ENCODE measurements around the gene TMEM171.

Gene TMEM171

DNA sequence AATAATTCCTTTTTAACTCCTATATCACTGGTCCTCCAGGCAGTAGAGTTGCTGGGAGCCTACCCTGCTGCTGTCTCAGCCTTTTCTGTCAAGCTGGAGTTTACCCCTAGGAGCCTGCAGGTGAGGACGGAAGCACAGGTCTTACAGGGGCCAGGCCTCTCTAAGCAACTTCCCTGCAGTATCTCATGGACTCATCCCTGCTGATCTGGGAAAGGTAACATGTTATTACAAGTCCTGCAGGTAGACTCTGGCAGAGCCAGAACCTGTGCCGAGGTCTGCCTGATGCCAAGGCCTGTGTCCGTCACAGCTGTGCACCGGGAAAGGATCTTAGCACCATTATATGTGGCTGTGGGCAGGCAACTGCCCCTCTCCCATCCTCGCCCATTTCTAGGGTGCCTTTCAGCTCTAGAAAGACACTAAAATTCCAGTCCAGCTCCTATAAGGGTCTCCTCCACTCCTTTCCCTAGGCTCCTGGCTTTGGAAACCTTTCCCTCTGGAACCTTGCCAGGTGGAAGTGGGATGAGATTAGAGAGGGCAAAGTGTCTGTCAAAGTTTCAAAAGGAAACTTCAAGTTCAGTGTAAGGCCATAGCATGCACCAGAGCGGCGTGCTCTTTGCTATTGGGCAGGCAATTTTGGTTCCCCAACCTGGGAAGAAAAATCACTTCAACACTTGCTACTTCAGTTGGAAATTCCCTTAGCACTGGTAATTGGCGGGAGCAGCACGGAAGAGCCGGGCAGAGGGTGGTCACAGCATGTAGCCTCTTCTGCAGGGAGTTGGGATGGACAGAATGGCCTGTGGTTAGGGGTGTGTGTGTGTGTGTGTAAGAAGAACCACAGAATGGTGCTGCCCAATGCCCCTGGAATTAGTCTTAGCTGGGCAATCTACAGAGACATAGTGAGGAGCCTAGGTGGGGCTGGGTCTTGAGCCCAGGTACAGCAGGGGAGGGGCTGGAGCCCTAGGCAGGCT, 17.5 kb downstream of the TMEM171 start:
- H3K9me3 ChIP-seq (replicated peaks; ENCODE audit: low read length): no peaks in the 10 kb centered on the region
- H3K27me3 ChIP-seq (ENCODE audit: control insufficient read depth, insufficient read depth, low read length): no peaks in the 10 kb centered on the region
- no peaks in the 10 kb centered on the region for H3K36me3 ChIP-seq (ENCODE audit: insufficient read depth, low read length)
- H3K4me2 ChIP-seq (ENCODE audit: low read length): no peak overlapping the region
- H3K4me3 ChIP-seq (ENCODE audit: low read length): no peak overlapping the region
- H3K9ac ChIP-seq (ENCODE audit: low read depth, low read length): no peak overlapping the region
- peaks cover 9% of the 10 kb centered on the region for H3K4me1 ChIP-seq (ENCODE audit: control insufficient read depth, insufficient read depth, low read length)

DNA sequence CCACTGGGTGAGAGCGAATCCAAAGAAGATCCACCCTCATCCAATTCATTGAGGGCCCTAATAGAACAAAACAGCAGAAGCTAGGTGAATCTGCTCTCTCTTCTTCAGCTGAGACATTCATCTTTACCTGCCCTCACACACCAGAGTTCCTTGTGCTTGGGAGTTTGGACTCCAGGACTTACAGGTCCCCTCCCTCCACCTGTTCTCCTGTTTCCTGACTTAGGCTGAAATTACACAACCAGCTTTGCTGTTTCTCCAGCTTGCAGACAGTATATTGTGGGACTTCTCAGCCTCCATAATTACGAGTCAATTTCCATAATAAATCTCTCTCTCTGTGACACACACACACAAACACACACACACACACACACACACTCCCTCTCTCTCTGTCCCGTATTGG, 19.1 kb downstream of the TMEM171 start:
- H3K9ac ChIP-seq (ENCODE audit: low read depth, low read length): no peak overlapping the region
- H3K36me3 ChIP-seq (ENCODE audit: insufficient read depth, low read length): no peaks in the 10 kb centered on the region
- H3K9me3 ChIP-seq (replicated peaks; ENCODE audit: low read length): no peaks in the 10 kb centered on the region
- H3K4me2 ChIP-seq (ENCODE audit: low read length): no peak overlapping the region
- H3K4me1 ChIP-seq (ENCODE audit: control insufficient read depth, insufficient read depth, low read length): peaks cover 9% of the 10 kb centered on the region
- no peak overlapping the region for H3K4me3 ChIP-seq (ENCODE audit: low read length)
- H3K27me3 ChIP-seq (ENCODE audit: control insufficient read depth, insufficient read depth, low read length): no peaks in the 10 kb centered on the region

DNA sequence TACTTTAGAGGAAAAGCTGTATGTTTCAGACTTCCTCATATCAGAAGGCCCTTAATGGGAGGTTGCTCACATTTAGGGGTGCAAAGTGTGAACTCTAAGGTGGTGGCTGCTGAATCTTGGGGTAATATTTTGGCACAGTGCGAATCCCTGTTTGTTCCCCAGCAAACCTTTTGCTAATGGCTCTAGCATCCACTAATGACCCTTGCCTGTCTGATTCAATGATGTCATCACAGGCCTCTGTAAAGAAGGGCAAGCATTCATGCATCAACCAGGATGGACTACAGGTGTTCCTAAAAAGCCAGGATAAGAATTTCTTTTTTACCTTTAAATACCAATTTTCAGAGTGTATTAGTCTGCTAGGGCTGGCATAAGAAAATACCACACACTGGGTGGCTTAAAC, 20.4 kb downstream of the TMEM171 start:
- Histone ChIP-seq H3K27me3 (ENCODE audit: control insufficient read depth, insufficient read depth, low read length) (no peaks in the 10 kb centered on the region), H3K9me3 (replicated peaks; ENCODE audit: low read length) (no peaks in the 10 kb centered on the region)

DNA sequence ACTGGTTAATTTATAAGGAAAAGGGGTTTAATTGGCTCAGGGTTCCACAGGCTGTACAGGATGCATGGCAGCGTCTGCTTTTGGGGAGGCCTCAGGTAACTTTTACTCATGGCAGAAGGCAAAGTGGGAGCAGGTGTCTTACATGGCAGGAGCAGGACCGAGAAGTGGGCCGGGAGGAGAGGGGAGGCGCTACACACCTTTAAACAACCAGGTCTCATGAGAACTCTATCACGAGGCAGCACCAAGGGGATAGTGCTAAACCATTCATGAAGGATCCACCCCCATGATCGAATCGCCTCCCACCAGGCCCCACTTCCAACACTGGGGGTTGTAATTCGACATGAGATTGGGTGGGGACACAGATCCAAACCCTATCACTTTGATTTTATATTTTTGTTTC, 21.7 kb downstream of the TMEM171 start:
- no peak overlapping the region for H3K9ac ChIP-seq (ENCODE audit: low read depth, low read length)
- no peaks in the 10 kb centered on the region for H3K4me1 ChIP-seq (ENCODE audit: control insufficient read depth, insufficient read depth, low read length)
- H3K4me3 ChIP-seq (ENCODE audit: low read length): no peak overlapping the region
- no peaks in the 10 kb centered on the region for H3K9me3 ChIP-seq (replicated peaks; ENCODE audit: low read length)
- no peak overlapping the region for H3K4me2 ChIP-seq (ENCODE audit: low read length)
- no peaks in the 10 kb centered on the region for H3K36me3 ChIP-seq (ENCODE audit: insufficient read depth, low read length)
- peaks cover 2% of the 10 kb centered on the region for H3K27me3 ChIP-seq (ENCODE audit: control insufficient read depth, insufficient read depth, low read length)

More for the DNA sequence above, 20.4 kb downstream of the TMEM171 start:
- Histone ChIP-seq H3K4me2 (ENCODE audit: low read length) (no peak overlapping the region), H3K36me3 (ENCODE audit: insufficient read depth, low read length) (no peaks in the 10 kb centered on the region), H3K9ac (ENCODE audit: low read depth, low read length) (no peak overlapping the region), H3K4me1 (ENCODE audit: control insufficient read depth, insufficient read depth, low read length) (peaks cover 8% of the 10 kb centered on the region), H3K4me3 (ENCODE audit: low read length) (no peak overlapping the region)

DNA sequence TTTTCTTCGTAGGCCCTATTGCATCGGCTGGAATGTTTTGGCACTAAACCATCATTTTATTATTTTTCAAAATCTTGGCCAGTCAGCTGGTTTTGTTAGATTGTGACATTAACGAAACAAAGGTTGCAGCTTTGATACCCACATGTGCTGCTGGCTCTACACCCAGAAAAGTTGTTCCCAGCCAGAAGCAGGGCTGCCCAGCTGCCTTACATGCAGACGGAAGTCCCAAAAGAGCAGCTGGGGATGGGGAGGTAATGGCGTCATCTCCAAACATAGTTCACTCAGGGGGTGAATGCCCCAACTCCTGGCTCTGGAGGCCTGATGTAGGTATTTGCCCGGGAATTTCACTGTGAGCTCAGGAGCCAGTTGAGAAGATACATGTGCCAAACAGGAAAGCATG, 23.3 kb downstream of the TMEM171 start:
- Histone ChIP-seq H3K9ac (ENCODE audit: low read depth, low read length) (no peak overlapping the region), H3K9me3 (replicated peaks; ENCODE audit: low read length) (no peaks in the 10 kb centered on the region), H3K36me3 (ENCODE audit: insufficient read depth, low read length) (no peaks in the 10 kb centered on the region), H3K4me1 (ENCODE audit: control insufficient read depth, insufficient read depth, low read length) (no peaks in the 10 kb centered on the region), H3K4me3 (ENCODE audit: low read length) (no peak overlapping the region), H3K4me2 (ENCODE audit: low read length) (no peak overlapping the region), H3K27me3 (ENCODE audit: control insufficient read depth, insufficient read depth, low read length) (peaks cover 2% of the 10 kb centered on the region)

DNA sequence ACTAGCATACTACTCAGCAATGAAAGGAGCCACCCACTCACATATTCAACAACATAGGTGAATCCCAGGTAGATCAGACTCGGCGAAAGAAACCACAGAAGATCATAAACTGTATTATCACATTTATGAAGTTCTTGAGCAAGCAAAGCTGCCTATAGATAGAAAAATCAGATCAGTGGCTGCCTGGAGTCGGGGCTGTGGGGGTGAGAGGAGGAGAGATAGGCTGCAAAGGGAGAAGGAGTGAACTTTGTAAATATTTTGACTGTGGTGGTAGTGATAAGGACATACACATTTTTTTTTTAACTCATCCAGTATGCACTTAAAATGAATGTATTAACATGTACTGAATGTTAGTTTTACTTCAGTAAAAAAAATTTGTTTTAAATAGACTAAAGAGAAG, 29.2 kb downstream of the TMEM171 start:
- H3K9ac ChIP-seq (ENCODE audit: low read depth, low read length): no peak overlapping the region
- H3K27me3 ChIP-seq (ENCODE audit: control insufficient read depth, insufficient read depth, low read length): peaks cover 7% of the 10 kb centered on the region

DNA sequence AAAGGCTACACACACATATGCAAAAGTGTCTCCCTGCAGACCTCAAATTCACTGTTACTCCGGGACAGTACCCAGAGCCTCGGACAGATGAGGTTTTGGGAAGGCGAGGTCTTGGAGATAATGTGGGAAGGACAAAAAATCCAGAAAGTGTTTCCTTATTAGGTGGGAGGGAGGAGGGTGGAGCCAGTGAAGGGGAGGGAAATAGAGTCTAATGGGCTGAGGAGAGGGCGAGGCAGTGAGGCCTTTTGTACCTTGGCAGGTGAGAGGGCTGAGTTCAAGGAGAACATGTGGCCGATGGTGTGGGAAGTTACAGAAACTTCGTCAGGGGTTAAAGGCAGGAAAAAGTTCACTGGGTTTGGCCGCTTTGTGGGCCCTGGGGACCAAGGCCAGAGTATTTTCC, 30.5 kb downstream of the TMEM171 start:
- H3K4me2 ChIP-seq (ENCODE audit: low read length): no peak overlapping the region
- H3K9ac ChIP-seq (ENCODE audit: low read depth, low read length): no peak overlapping the region
- no peaks in the 10 kb centered on the region for H3K36me3 ChIP-seq (ENCODE audit: insufficient read depth, low read length)
- H3K9me3 ChIP-seq (replicated peaks; ENCODE audit: low read length): no peaks in the 10 kb centered on the region
- H3K4me1 ChIP-seq (ENCODE audit: control insufficient read depth, insufficient read depth, low read length): peaks cover 6% of the 10 kb centered on the region
- H3K4me3 ChIP-seq (ENCODE audit: low read length): no peak overlapping the region
- peaks cover 13% of the 10 kb centered on the region for H3K27me3 ChIP-seq (ENCODE audit: control insufficient read depth, insufficient read depth, low read length)

More for the DNA sequence above, 29.2 kb downstream of the TMEM171 start:
- H3K4me3 ChIP-seq (ENCODE audit: low read length): no peak overlapping the region
- H3K4me1 ChIP-seq (ENCODE audit: control insufficient read depth, insufficient read depth, low read length): no peaks in the 10 kb centered on the region
- no peaks in the 10 kb centered on the region for H3K36me3 ChIP-seq (ENCODE audit: insufficient read depth, low read length)
- H3K9me3 ChIP-seq (replicated peaks; ENCODE audit: low read length): no peaks in the 10 kb centered on the region
- no peak overlapping the region for H3K4me2 ChIP-seq (ENCODE audit: low read length)

DNA sequence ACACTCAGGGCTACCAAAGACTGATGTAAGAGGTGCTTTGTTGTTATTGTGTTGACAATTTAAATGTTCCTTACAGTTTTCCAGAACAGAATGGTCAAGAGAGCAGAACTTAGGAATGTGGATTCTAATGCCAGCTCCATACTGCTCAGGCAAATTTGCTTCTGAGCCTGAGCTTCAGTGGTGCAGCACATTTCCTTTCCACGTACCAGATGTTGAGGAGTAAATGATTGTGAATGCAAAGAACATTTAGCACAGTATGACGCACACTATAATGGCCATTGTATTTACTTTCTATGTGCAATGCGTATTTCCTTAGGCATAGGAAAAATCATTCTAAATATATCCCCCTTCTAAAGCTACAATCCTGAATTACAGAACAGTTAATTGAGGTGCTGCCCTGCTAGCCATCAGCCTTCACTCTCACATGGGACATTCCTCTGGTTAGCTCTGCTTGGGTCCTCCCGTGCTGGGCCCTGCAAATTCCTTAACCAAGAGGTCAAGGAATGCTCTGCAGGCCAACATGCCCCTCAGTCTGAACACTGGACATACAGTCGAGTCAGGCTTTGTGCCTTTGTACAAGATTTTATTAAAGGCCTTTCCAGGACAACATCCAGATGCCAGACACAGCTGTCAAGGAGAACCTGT, 31.5 kb downstream of the TMEM171 start:
- Histone ChIP-seq H3K4me2 (ENCODE audit: low read length) (no peak overlapping the region), H3K4me1 (ENCODE audit: control insufficient read depth, insufficient read depth, low read length) (peaks cover 10% of the 10 kb centered on the region), H3K4me3 (ENCODE audit: low read length) (no peak overlapping the region), H3K9ac (ENCODE audit: low read depth, low read length) (no peak overlapping the region), H3K9me3 (replicated peaks; ENCODE audit: low read length) (no peaks in the 10 kb centered on the region), H3K36me3 (ENCODE audit: insufficient read depth, low read length) (no peaks in the 10 kb centered on the region), H3K27me3 (ENCODE audit: control insufficient read depth, insufficient read depth, low read length) (peaks cover 11% of the 10 kb centered on the region)

DNA sequence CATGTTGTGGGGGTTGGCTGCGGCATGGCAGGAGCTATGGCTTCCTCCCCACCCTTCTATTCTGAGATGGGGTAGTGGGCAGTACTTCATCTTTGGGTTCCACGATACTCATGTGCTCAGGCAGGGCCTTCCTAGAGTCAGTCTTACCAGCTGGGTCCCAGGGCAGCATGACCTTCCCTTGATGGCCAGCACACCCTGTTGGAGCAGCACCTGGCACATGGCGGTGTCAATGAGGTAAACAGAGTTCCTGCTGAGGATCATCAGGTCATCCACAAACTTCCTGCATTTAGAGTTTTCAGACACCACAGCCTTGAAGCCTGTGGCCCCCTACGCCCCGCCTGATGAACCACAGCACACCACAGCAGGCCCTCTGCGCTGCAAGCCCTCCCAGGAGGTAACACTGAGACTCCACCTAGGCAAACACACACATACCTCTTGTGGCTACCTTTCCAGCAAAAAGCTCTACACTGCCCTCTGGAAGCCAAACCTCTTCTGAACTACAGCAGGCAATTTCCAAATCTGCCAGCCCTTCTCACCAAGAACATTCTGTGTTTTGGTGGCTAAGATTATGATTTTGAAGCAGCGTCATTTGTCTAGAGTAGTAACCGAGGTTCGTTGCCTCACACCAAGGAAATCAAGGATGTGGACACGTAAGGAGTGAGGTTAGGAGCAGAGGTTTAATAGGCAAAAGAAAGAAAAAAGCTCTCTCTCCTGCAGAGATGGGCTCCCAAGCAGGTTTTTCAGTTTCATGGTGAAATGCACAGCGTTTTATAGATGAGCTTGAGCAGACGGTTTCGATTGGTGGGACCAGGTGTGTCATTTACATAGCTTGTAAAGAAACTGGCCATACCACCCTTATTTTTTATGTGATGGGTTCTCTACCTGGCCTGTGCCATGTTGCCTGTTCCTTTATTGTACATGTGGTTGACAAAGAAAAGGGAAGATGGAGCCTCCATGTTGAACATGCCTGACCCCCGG, 32.3 kb downstream of the TMEM171 start:
- Histone ChIP-seq H3K9ac (ENCODE audit: low read depth, low read length) (no peak overlapping the region), H3K36me3 (ENCODE audit: insufficient read depth, low read length) (no peaks in the 10 kb centered on the region), H3K4me3 (ENCODE audit: low read length) (no peak overlapping the region), H3K4me2 (ENCODE audit: low read length) (no peak overlapping the region), H3K27me3 (ENCODE audit: control insufficient read depth, insufficient read depth, low read length) (peaks cover 11% of the 10 kb centered on the region), H3K9me3 (replicated peaks; ENCODE audit: low read length) (no peaks in the 10 kb centered on the region), H3K4me1 (ENCODE audit: control insufficient read depth, insufficient read depth, low read length) (peaks cover 10% of the 10 kb centered on the region)

DNA sequence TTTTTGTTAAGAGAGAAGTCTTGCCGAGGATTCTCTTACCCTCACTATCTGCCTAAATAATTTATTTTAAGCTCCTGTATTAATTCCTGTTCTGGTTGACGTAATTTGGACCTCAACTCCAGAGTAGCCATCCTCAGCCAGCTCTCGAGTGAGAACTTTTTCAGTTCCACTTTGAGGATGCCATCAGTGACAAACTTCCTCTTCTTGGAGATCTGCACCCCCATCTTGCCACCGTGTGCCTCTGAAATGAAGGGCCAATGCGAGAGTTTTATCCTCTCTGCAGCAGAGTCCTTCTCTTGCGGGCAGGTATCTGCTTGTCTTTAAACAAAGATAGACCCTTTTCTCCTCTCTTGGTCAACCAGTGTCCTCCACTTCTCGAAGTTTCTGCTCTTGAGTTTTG, 33.1 kb downstream of the TMEM171 start:
- no peak overlapping the region for H3K9ac ChIP-seq (ENCODE audit: low read depth, low read length)
- peaks cover 10% of the 10 kb centered on the region for H3K4me1 ChIP-seq (ENCODE audit: control insufficient read depth, insufficient read depth, low read length)
- peaks cover 11% of the 10 kb centered on the region for H3K27me3 ChIP-seq (ENCODE audit: control insufficient read depth, insufficient read depth, low read length)
- no peak overlapping the region for H3K4me2 ChIP-seq (ENCODE audit: low read length)
- no peaks in the 10 kb centered on the region for H3K9me3 ChIP-seq (replicated peaks; ENCODE audit: low read length)
- H3K36me3 ChIP-seq (ENCODE audit: insufficient read depth, low read length): no peaks in the 10 kb centered on the region
- no peak overlapping the region for H3K4me3 ChIP-seq (ENCODE audit: low read length)
